IMR-90 (cell line): Measurements from ENCODE around the gene IL1B. TPM values are rescaled to one million over a fixed set of nuclear protein-coding genes. Genes with fewer than 3 reads are reported as not detected.

Experiments used
- ATAC-seq: fragments of 200-7000 bp; cut with Tn5 transposase; 2 replicates; pipeline ENCODE4 v1.9.1; 2020; ENCODE audit warnings: low read depth, mild to moderate bottlenecking, moderate library complexity
- BruUV-seq: library from RNA; stranded (reverse); fragments of 400-500 nt; replicated peaks from 2 replicates; lab custom pipeline; 2021; lab: Mats Ljungman, UMichigan
- CTCF ChIA-PET: fragments of 300-600 bp; formaldehyde crosslinking; extraction: SDS; loops from one replicate; lab custom pipeline; 2021; ENCODE audit warnings: antibody characterized with exemption; lab: Yijun Ruan, JAX
- POLR2A ChIA-PET: fragments of 300-600 bp; sonication (Branson Sonifier 250); formaldehyde crosslinking; loops from one replicate; lab custom pipeline; 2022; ENCODE audit warnings: antibody characterized with exemption; ENCODE audit not compliant: unreplicated experiment; lab: Charles Lee
- DNase-seq: peaks from one replicate; pipeline ENCODE4 v3.0.0; 2013
- H2AFZ ChIP-seq: replicated peaks from 2 replicates; pipeline ENCODE3; 2013; ENCODE audit warnings: low read length, mild to moderate bottlenecking; ENCODE audit not compliant: poor library complexity
- H2AK5ac ChIP-seq: 2 replicates; pipeline ENCODE4 v1.6.1; 2013; ENCODE audit warnings: low read depth, low read length, inconsistent platforms
- H2AK9ac ChIP-seq: replicated peaks from 2 replicates; pipeline ENCODE3; 2013; ENCODE audit warnings: mild to moderate bottlenecking, low read depth, low read length, moderate library complexity; ENCODE audit not compliant: poor library complexity
- H2BK120ac ChIP-seq: 2 replicates; pipeline ENCODE4 v1.6.1; 2013; ENCODE audit warnings: low read depth, low read length, inconsistent platforms
- H2BK15ac ChIP-seq: 3 replicates; pipeline ENCODE4 v1.6.1; 2013; ENCODE audit warnings: low read depth, low read length, inconsistent platforms
- H2BK20ac ChIP-seq: 2 replicates; pipeline ENCODE4 v1.6.1; 2013; ENCODE audit warnings: low read depth, mild to moderate bottlenecking, inconsistent platforms, low read length, moderate library complexity
- H2BK5ac ChIP-seq: 2 replicates; pipeline ENCODE4 v1.6.1; 2013; ENCODE audit warnings: mild to moderate bottlenecking, low read depth, low read length, inconsistent platforms; ENCODE audit not compliant: poor library complexity, severe bottlenecking
- H3K14ac ChIP-seq: replicated peaks from 2 replicates; pipeline ENCODE4 v1.6.1; 2013; ENCODE audit warnings: low read depth, low read length, inconsistent platforms
- H3K18ac ChIP-seq: 2 replicates; pipeline ENCODE4 v1.6.1; 2013; ENCODE audit warnings: low read depth, low read length, control low read depth
- H3K23ac ChIP-seq: 2 replicates; pipeline ENCODE4 v1.6.1; 2013; ENCODE audit warnings: low read depth, low read length, inconsistent platforms
- H3K27ac ChIP-seq: 2 replicates; pipeline ENCODE4 v1.5.1; 2013; ENCODE audit warnings: mild to moderate bottlenecking, control low read depth, low read length; ENCODE audit not compliant: insufficient read depth
- H3K27me3 ChIP-seq: 2 replicates; pipeline ENCODE4 v1.6.1; 2013; ENCODE audit warnings: low read length; ENCODE audit not compliant: control insufficient read depth, insufficient read depth
- H3K36me3 ChIP-seq: 2 replicates; pipeline ENCODE4 v1.6.1; 2013; ENCODE audit warnings: low read length, mixed read lengths; ENCODE audit not compliant: control insufficient read depth, insufficient read depth
- H3K4ac ChIP-seq: 2 replicates; pipeline ENCODE4 v1.6.1; 2013; ENCODE audit warnings: low read depth, low read length, inconsistent platforms
- H3K4me1 ChIP-seq: 2 replicates; pipeline ENCODE4 v1.6.1; 2013; ENCODE audit warnings: low read length, mixed read lengths; ENCODE audit not compliant: control insufficient read depth, insufficient read depth
- H3K4me2 ChIP-seq: 2 replicates; pipeline ENCODE4 v1.6.1; 2013; ENCODE audit warnings: low read depth, mild to moderate bottlenecking, control low read depth, low read length, moderate library complexity
- H3K4me3 ChIP-seq: 2 replicates; pipeline ENCODE4 v1.5.1; 2013; ENCODE audit warnings: low read depth, mild to moderate bottlenecking, control low read depth, low read length, moderate library complexity; ENCODE audit not compliant: insufficient read depth
- H3K56ac ChIP-seq: 2 replicates; pipeline ENCODE4 v1.6.1; 2013; ENCODE audit warnings: low read length, inconsistent platforms; ENCODE audit not compliant: insufficient read depth; ENCODE audit errors: extremely low read depth
- H3K79me1 ChIP-seq, 2 experiments: 2 replicates each; pipeline ENCODE4 v1.6.1; 2013; ENCODE audit warnings: low read length in 2 of 2, inconsistent platforms in 1 of 2, low read depth in 1 of 2
- H3K9ac ChIP-seq: 2 replicates; pipeline ENCODE4 v1.6.1; 2013; ENCODE audit warnings: low read depth, low read length, control low read depth
- H3K9me1 ChIP-seq: 2 replicates; pipeline ENCODE4 v1.6.1; 2013; ENCODE audit warnings: low read length, inconsistent platforms; ENCODE audit not compliant: insufficient read depth
- H3K9me3 ChIP-seq: 2 replicates; pipeline ENCODE4 v1.6.1; 2013; ENCODE audit warnings: low read length; ENCODE audit not compliant: control insufficient read depth, insufficient read depth
- H4K20me1 ChIP-seq: 2 replicates; pipeline ENCODE4 v1.6.1; 2013; ENCODE audit warnings: low read length, inconsistent platforms; ENCODE audit not compliant: insufficient read depth
- H4K5ac ChIP-seq: 2 replicates; pipeline ENCODE4 v1.6.1; 2013; ENCODE audit warnings: mild to moderate bottlenecking, low read depth, low read length, control low read depth
- H4K8ac ChIP-seq, 2 experiments: 2 replicates each; pipeline ENCODE4 v1.6.1; 2013; ENCODE audit warnings: low read depth in 2 of 2, low read length in 2 of 2, control low read depth in 1 of 2, inconsistent platforms in 1 of 2
- H4K91ac ChIP-seq: 2 replicates; pipeline ENCODE4 v1.6.1; 2013; ENCODE audit warnings: low read depth, low read length, inconsistent platforms; ENCODE audit not compliant: insufficient read depth
- BHLHE40 ChIP-seq: fragments of 150-350 bp; IDR thresholded peaks from 2 replicates; pipeline ENCODE4 v1.6.1; 2016; ENCODE audit warnings: mild to moderate bottlenecking, low read depth, low read length
- CEBPB ChIP-seq: IDR thresholded peaks from 2 replicates; pipeline ENCODE4 v1.6.1; 2012; ENCODE audit warnings: low read depth, low read length, improper control_type of control experiment
- CHD1 ChIP-seq: IDR thresholded peaks from 2 replicates; pipeline ENCODE4 v1.6.1; 2012; ENCODE audit warnings: low read depth, low read length, improper control_type of control experiment
- FOS ChIP-seq: fragments of 150-350 bp; IDR thresholded peaks from 2 replicates; pipeline ENCODE4 v1.6.1; 2016; ENCODE audit warnings: low read depth, low read length
- MAFK ChIP-seq: IDR thresholded peaks from 2 replicates; pipeline ENCODE4 v1.6.1; 2012; ENCODE audit warnings: low read depth, low read length, improper control_type of control experiment
- MAZ ChIP-seq: IDR thresholded peaks from 2 replicates; pipeline ENCODE4 v1.6.1; 2012; ENCODE audit warnings: low read depth, mild to moderate bottlenecking, low read length, improper control_type of control experiment, moderate library complexity, borderline replicate concordance
- MXI1 ChIP-seq: IDR thresholded peaks from 2 replicates; pipeline ENCODE4 v1.6.1; 2012; ENCODE audit warnings: low read depth, mild to moderate bottlenecking, low read length, moderate library complexity, borderline replicate concordance
- NFE2L2 ChIP-seq: fragments of 150-350 bp; IDR thresholded peaks from 2 replicates; pipeline ENCODE4 v1.6.1; 2016; ENCODE audit warnings: low read depth, mild to moderate bottlenecking, low read length
- POLR2A ChIP-seq: IDR thresholded peaks from 2 replicates; pipeline ENCODE4 v1.6.1; 2012; ENCODE audit warnings: mild to moderate bottlenecking, low read depth, low read length
- RAD21 ChIP-seq: IDR thresholded peaks from 2 replicates; pipeline ENCODE4 v1.6.1; 2012; ENCODE audit warnings: low read length, improper control_type of control experiment
- RCOR1 ChIP-seq: IDR thresholded peaks from 2 replicates; pipeline ENCODE4 v1.6.1; 2012; ENCODE audit warnings: mild to moderate bottlenecking, low read length, improper control_type of control experiment; ENCODE audit not compliant: insufficient replicate concordance
- RFX5 ChIP-seq: IDR thresholded peaks from 2 replicates; pipeline ENCODE4 v1.8.0; 2012; ENCODE audit warnings: low read depth, mild to moderate bottlenecking, low read length, moderate library complexity
- SMC3 ChIP-seq: fragments of 150-350 bp; IDR thresholded peaks from 2 replicates; pipeline ENCODE4 v1.6.1; 2016; ENCODE audit warnings: low read depth, mild to moderate bottlenecking, antibody characterized with exemption, low read length, moderate library complexity
- USF2 ChIP-seq: fragments of 150-350 bp; IDR thresholded peaks from 2 replicates; pipeline ENCODE4 v1.6.1; 2017; ENCODE audit warnings: mild to moderate bottlenecking, antibody characterized with exemption, low read length, low read depth
- dilution Hi-C: fragments of 300-500 bp; cut with HindIII; formaldehyde crosslinking; loops from one replicate; pipeline ENCODE4 v1.14.3; 2018; ENCODE audit warnings: low sequenced_read_pairs; ENCODE audit not compliant: unreplicated experiment
- in situ Hi-C: fragments of 300-500 bp; cut with MboI; formaldehyde crosslinking; loops from 3 replicates; pipeline ENCODE4 v1.14.3; 2019; ENCODE audit warnings: low sequenced_read_pairs, inconsistent platforms, mixed read lengths
- intact Hi-C: fragments of 100-400 bp; cut with micrococcal nuclease; formaldehyde crosslinking; loops from 2 replicates; pipeline ENCODE4 v1.10.0; 2022
- polyA plus RNA-seq, 3 experiments: library from polyadenylated mRNA; depleted of rRNA; stranded (reverse); fragments of >200 nt; gene quantifications; 2 replicates each; pipeline ENCODE4 v1.2.3, GENCODE V29; 2012; ENCODE audit warnings: low replicate concordance in 1 of 3
- total RNA-seq: library from RNA; depleted of rRNA; stranded (reverse); fragments of >200 nt; gene quantifications from 2 replicates; pipeline ENCODE4 v1.2.3, GENCODE V29; 2012
- TF ChIP-seq, protein P1 (sequence below): conservative IDR thresholded peaks from 2 replicates; pipeline ENCODE4 v1.5.1; 2012; ENCODE audit warnings: mild to moderate bottlenecking, low read depth, low read length, improper control_type of control experiment
- TF ChIP-seq, protein P2 (sequence below): fragments of 150-350 bp; IDR thresholded peaks from 2 replicates; pipeline ENCODE4 v1.6.1; 2016; ENCODE audit warnings: low read depth, mild to moderate bottlenecking, low read length, moderate library complexity, borderline replicate concordance

The IL1B gene
- total and polyA plus RNA-seq, 2 of the 4 experiments (the other 2 are of a cell fraction) = 3.0 to 4.4 TPM

- H3K18ac ChIP-seq = no peak overlapping the region
- peaks cover 3% of the 10 kb centered on the region for H3K9me1 ChIP-seq
- no peak overlapping the region for H2BK120ac ChIP-seq
- DNase-seq = no peak
- H2BK20ac ChIP-seq = no peak overlapping the region
- H3K36me3 ChIP-seq = no peaks in the 10 kb centered on the region
- no peak overlapping the region for H3K27ac ChIP-seq
- ChIA-PET CTCF (no interaction called here), POLR2A (no interaction called here)
- H3K4ac ChIP-seq = no peak overlapping the region
- H3K56ac ChIP-seq = no peak overlapping the region
- TF ChIP-seq SMC3 = no peak
- no peak for TF ChIP-seq RAD21
- TF ChIP-seq MAZ = no peak
- TF ChIP-seq MAFK = no peak
- no peak for TF ChIP-seq NFE2L2
- no peak for TF ChIP-seq FOS
- no peak for TF ChIP-seq CEBPB
- no peak for TF ChIP-seq CHD1
- TF ChIP-seq POLR2A = no peak
- TF ChIP-seq, protein P1, sequence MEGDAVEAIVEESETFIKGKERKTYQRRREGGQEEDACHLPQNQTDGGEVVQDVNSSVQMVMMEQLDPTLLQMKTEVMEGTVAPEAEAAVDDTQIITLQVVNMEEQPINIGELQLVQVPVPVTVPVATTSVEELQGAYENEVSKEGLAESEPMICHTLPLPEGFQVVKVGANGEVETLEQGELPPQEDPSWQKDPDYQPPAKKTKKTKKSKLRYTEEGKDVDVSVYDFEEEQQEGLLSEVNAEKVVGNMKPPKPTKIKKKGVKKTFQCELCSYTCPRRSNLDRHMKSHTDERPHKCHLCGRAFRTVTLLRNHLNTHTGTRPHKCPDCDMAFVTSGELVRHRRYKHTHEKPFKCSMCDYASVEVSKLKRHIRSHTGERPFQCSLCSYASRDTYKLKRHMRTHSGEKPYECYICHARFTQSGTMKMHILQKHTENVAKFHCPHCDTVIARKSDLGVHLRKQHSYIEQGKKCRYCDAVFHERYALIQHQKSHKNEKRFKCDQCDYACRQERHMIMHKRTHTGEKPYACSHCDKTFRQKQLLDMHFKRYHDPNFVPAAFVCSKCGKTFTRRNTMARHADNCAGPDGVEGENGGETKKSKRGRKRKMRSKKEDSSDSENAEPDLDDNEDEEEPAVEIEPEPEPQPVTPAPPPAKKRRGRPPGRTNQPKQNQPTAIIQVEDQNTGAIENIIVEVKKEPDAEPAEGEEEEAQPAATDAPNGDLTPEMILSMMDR = no peak
- TF ChIP-seq RCOR1 = no peak
- TF ChIP-seq, protein P2, sequence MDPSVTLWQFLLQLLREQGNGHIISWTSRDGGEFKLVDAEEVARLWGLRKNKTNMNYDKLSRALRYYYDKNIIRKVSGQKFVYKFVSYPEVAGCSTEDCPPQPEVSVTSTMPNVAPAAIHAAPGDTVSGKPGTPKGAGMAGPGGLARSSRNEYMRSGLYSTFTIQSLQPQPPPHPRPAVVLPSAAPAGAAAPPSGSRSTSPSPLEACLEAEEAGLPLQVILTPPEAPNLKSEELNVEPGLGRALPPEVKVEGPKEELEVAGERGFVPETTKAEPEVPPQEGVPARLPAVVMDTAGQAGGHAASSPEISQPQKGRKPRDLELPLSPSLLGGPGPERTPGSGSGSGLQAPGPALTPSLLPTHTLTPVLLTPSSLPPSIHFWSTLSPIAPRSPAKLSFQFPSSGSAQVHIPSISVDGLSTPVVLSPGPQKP = no peak
- no peak for TF ChIP-seq RFX5
- no peak for TF ChIP-seq BHLHE40
- no peak for TF ChIP-seq USF2
- TF ChIP-seq MXI1 = no peak
- no TSS peak for BruUV-seq
- no peaks in the 10 kb centered on the region for H3K27me3 ChIP-seq
- no peak overlapping the region for H3K9ac ChIP-seq
- intact Hi-C loops = no loop called here
- dilution Hi-C loops = no loop called here
- no peak overlapping the region for H3K23ac ChIP-seq
- no peaks in the 10 kb centered on the region for H3K79me1 ChIP-seq
- no peak overlapping the region for H3K4me2 ChIP-seq
- 0 out of 2 replicates have a peak, but pooled peaks cover 1% of the 10 kb centered on the region for H3K9me3 ChIP-seq
- H4K20me1 ChIP-seq = no peaks in the 10 kb centered on the region
- H3K4me1 ChIP-seq = peaks cover 10% of the 10 kb centered on the region
- no peak overlapping the region for H4K5ac ChIP-seq
- H2AK9ac ChIP-seq = no peak overlapping the region
- H3K4me3 ChIP-seq = no peak overlapping the region
- no peak overlapping the region for H2BK15ac ChIP-seq
- no peak overlapping the region for H4K8ac ChIP-seq
- no peak overlapping the region for H2BK5ac ChIP-seq
- H4K91ac ChIP-seq = no peak overlapping the region
- H3K14ac ChIP-seq = no peak overlapping the region
- H2AFZ ChIP-seq = no peak overlapping the region
- no peak overlapping the region for H2AK5ac ChIP-seq
- ATAC-seq = no peak
- in situ Hi-C loops = no loop called here
These were observed 16.2 kb downstream of the IL1B start for GRCh38 chr2:112820343-112820742.
